SK-N-SH treated with all-trans-retinoic acid at 6 μM for 48 hours (cell line): ENCODE measurements around the gene KIF3B.

ENCODE experiments used
- ATAC-seq: fragments of 200-7000 bp; cut with Tn5 transposase; 3 replicates; pipeline ENCODE4 v1.9.1; 2020; ENCODE audit warnings: mild to moderate bottlenecking, moderate library complexity
- ARNTL ChIP-seq: fragments of 450-650 bp; formaldehyde crosslinking; IDR thresholded peaks from 2 replicates; pipeline ENCODE4 v1.5.0; 2020; ENCODE audit warnings: low read depth, mild to moderate bottlenecking, moderate library complexity, borderline replicate concordance
- BACH2 ChIP-seq: fragments of 250-450 bp; sonication (Bioruptor Pico); IDR thresholded peaks from 2 replicates; pipeline ENCODE4 v1.9.0; 2021; ENCODE audit warnings: mild to moderate bottlenecking, borderline replicate concordance
- CREB5 ChIP-seq: fragments of 250-450 bp; sonication (Bioruptor Pico); IDR thresholded peaks from 2 replicates; pipeline ENCODE4 v1.5.1; 2020; ENCODE audit warnings: low read depth, mild to moderate bottlenecking, moderate library complexity
- CSDC2 ChIP-seq: fragments of 250-450 bp; sonication (Bioruptor Pico); IDR thresholded peaks from 2 replicates; pipeline ENCODE4 v1.5.0; 2020; ENCODE audit warnings: mild to moderate bottlenecking, moderate library complexity
- ESRRG ChIP-seq: fragments of 250-450 bp; sonication (Bioruptor Pico); IDR thresholded peaks from 2 replicates; pipeline ENCODE4 v1.6.1; 2021; ENCODE audit warnings: mild to moderate bottlenecking
- GLIS3 ChIP-seq: fragments of 250-450 bp; sonication (Bioruptor Pico); IDR thresholded peaks from 2 replicates; pipeline ENCODE4 v1.5.0; 2020; ENCODE audit warnings: mild to moderate bottlenecking, moderate library complexity
- ISL1 ChIP-seq: fragments of 250-450 bp; sonication (Bioruptor Pico); IDR thresholded peaks from 2 replicates; pipeline ENCODE4 v2.1.2; 2022; ENCODE audit warnings: mild to moderate bottlenecking, moderate library complexity
- OSR1 ChIP-seq: fragments of 250-450 bp; sonication (Bioruptor Pico); IDR thresholded peaks from 2 replicates; pipeline ENCODE4 v1.8.0; 2022; ENCODE audit warnings: moderate library complexity, mild to moderate bottlenecking, inconsistent platforms
- PATZ1 ChIP-seq: fragments of 250-450 bp; sonication (Bioruptor Pico); IDR thresholded peaks from 2 replicates; pipeline ENCODE4 v1.8.0; 2020; ENCODE audit warnings: mild to moderate bottlenecking, moderate library complexity, borderline replicate concordance
- POU6F1 ChIP-seq: fragments of 250-450 bp; sonication (Bioruptor Pico); IDR thresholded peaks from 2 replicates; pipeline ENCODE4 v1.8.0; 2021; ENCODE audit warnings: low read depth, mild to moderate bottlenecking, moderate library complexity, borderline replicate concordance
- PPARA ChIP-seq: fragments of 250-450 bp; sonication (Bioruptor Pico); IDR thresholded peaks from 2 replicates; pipeline ENCODE4 v1.5.0; 2020; ENCODE audit warnings: mild to moderate bottlenecking, borderline replicate concordance
- RARB ChIP-seq: fragments of 250-450 bp; sonication (Bioruptor Pico); IDR thresholded peaks from 2 replicates; pipeline ENCODE4 v1.8.0; 2021; ENCODE audit warnings: mild to moderate bottlenecking, moderate library complexity
- SNAI2 ChIP-seq: fragments of 250-450 bp; sonication (Bioruptor Pico); IDR thresholded peaks from 2 replicates; pipeline ENCODE4 v1.5.0; 2020; ENCODE audit warnings: mild to moderate bottlenecking, moderate library complexity
- TCF4 ChIP-seq: fragments of 250-450 bp; sonication (Bioruptor Pico); IDR thresholded peaks from 2 replicates; pipeline ENCODE4 v1.8.0; 2021; ENCODE audit warnings: mild to moderate bottlenecking, moderate library complexity, borderline replicate concordance
- TOX ChIP-seq: fragments of 250-450 bp; sonication (Bioruptor Pico); IDR thresholded peaks from 2 replicates; pipeline ENCODE4 v1.8.0; 2021; ENCODE audit warnings: mild to moderate bottlenecking, moderate library complexity, borderline replicate concordance
- TSHZ2 ChIP-seq: fragments of 250-450 bp; sonication (Bioruptor Pico); IDR thresholded peaks from 2 replicates; pipeline ENCODE4 v1.5.0; 2020; ENCODE audit warnings: mild to moderate bottlenecking, moderate library complexity
- ZC3H10 ChIP-seq: fragments of 250-450 bp; sonication (Bioruptor Pico); IDR thresholded peaks from 2 replicates; pipeline ENCODE4 v1.5.1; 2021; ENCODE audit warnings: mild to moderate bottlenecking, moderate library complexity
- ZFP3 ChIP-seq: fragments of 250-450 bp; sonication (Bioruptor Pico); IDR thresholded peaks from 2 replicates; pipeline ENCODE4 v1.5.0; 2020; ENCODE audit warnings: mild to moderate bottlenecking, moderate library complexity
- ZFP30 ChIP-seq: fragments of 450-650 bp; formaldehyde crosslinking; IDR thresholded peaks from 2 replicates; pipeline ENCODE4 v1.5.0; 2022; ENCODE audit warnings: mild to moderate bottlenecking, moderate library complexity
- ZNF565 ChIP-seq: fragments of 450-650 bp; formaldehyde crosslinking; conservative IDR thresholded peaks from 2 replicates; pipeline ENCODE4 v1.5.0; 2020; ENCODE audit warnings: low read depth, mild to moderate bottlenecking, moderate library complexity
- ZNF70 ChIP-seq: fragments of 450-650 bp; formaldehyde crosslinking; IDR thresholded peaks from 2 replicates; pipeline ENCODE4 v1.5.0; 2020; ENCODE audit warnings: mild to moderate bottlenecking, moderate library complexity
- TF ChIP-seq, protein P1 (sequence below): fragments of 250-450 bp; sonication (Bioruptor Pico); IDR thresholded peaks from 2 replicates; pipeline ENCODE4 v1.5.1; 2021; ENCODE audit warnings: mild to moderate bottlenecking, moderate library complexity

KIF3B gene

DNA sequence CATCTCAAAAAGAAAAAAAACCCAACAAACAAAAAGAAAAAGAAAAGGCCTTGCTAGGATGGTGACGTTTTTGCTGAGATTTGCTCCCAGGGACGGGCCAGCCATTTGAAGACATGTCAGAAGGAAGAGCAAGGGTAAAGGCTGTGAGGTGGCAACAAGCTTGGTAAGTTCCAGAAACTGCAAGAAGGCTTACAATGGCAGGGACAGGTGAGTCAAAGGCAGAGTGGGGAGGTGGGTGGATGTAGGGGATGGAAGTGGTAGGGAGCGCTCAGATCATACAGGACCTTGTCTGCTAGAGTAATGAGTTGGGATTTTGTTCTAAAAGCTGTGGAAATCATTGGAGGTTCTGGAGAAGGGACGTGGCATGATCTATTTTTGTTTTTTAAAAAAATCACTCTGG lies 4.3 kb downstream of the KIF3B start:
- ATAC-seq = no peak
- TF ChIP-seq ARNTL (CRISPR knock-in tag) = no peak
- TF ChIP-seq ESRRG (CRISPR knock-in tag) = no peak
- TF ChIP-seq, protein P1, sequence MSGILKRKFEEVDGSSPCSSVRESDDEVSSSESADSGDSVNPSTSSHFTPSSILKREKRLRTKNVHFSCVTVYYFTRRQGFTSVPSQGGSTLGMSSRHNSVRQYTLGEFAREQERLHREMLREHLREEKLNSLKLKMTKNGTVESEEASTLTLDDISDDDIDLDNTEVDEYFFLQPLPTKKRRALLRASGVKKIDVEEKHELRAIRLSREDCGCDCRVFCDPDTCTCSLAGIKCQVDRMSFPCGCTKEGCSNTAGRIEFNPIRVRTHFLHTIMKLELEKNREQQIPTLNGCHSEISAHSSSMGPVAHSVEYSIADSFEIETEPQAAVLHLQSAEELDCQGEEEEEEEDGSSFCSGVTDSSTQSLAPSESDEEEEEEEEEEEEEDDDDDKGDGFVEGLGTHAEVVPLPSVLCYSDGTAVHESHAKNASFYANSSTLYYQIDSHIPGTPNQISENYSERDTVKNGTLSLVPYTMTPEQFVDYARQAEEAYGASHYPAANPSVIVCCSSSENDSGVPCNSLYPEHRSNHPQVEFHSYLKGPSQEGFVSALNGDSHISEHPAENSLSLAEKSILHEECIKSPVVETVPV (CRISPR knock-in tag) = no peak
- TF ChIP-seq ZFP3 = no peak
- TF ChIP-seq ZC3H10 (CRISPR knock-in tag) = no peak
- TF ChIP-seq TOX (CRISPR knock-in tag) = no peak
- TF ChIP-seq ISL1 = no peak
- no peak for TF ChIP-seq POU6F1 (CRISPR knock-in tag)
- no peak for TF ChIP-seq RARB (CRISPR knock-in tag)
- no peak for TF ChIP-seq ZNF70 (CRISPR knock-in tag)
- no peak for TF ChIP-seq BACH2 (CRISPR knock-in tag)
- TF ChIP-seq ZFP30 = no peak
- no peak for TF ChIP-seq TCF4 (CRISPR knock-in tag)
- TF ChIP-seq ZNF565 (CRISPR knock-in tag) = no peak
- TF ChIP-seq PPARA = no peak
- no peak for TF ChIP-seq PATZ1 (CRISPR knock-in tag)
- TF ChIP-seq SNAI2 (CRISPR knock-in tag) = no peak
- TF ChIP-seq TSHZ2 (CRISPR knock-in tag) = no peak
- TF ChIP-seq, all 23 proteins: peak for 0

DNA sequence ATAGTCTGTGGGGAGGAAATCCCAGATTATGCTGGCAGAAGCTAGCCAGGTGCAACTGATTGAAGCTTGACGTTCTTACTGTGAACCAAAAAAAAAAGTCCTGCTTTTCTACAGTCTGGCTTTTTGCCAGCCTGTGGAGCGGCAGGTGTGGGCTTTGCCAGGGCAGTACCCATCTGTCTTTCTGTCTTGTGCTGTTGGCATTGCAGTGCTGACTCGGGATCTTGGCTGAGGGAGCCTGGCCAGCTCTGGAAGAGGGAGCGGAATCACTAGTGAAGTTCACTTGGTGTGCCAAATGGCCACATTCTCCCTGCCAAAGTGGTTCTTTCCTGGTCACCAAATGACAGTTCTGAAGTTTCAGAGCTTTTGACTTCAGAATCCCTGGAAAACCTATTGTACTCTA lies 5.0 kb downstream of the KIF3B start:
- TF ChIP-seq RARB (CRISPR knock-in tag) (no peak), ZNF70 (CRISPR knock-in tag) (no peak), OSR1 (CRISPR knock-in tag) (no peak), ISL1 (no peak), ZFP30 (no peak), TOX (CRISPR knock-in tag) (no peak), ZFP3 (no peak), CSDC2 (CRISPR knock-in tag) (no peak), CREB5 (CRISPR knock-in tag) (no peak), ARNTL (CRISPR knock-in tag) (no peak), PPARA (no peak), BACH2 (CRISPR knock-in tag) (no peak), ZNF565 (CRISPR knock-in tag) (no peak), PATZ1 (CRISPR knock-in tag) (no peak), SNAI2 (CRISPR knock-in tag) (no peak), POU6F1 (CRISPR knock-in tag) (no peak), ZC3H10 (CRISPR knock-in tag) (no peak), GLIS3 (CRISPR knock-in tag) (no peak), ESRRG (CRISPR knock-in tag) (no peak)
- TF ChIP-seq, protein P1 (CRISPR knock-in tag) = no peak
- ATAC-seq = no peak
